Measurements from ENCODE around the gene TRMT61A.

Gene TRMT61A

GRCh38 chr14:103568952-103569351, 40.0 kb downstream of the TRMT61A start:
- no peak for DNase-seq (ENCODE audit: low read depth)

DNA sequence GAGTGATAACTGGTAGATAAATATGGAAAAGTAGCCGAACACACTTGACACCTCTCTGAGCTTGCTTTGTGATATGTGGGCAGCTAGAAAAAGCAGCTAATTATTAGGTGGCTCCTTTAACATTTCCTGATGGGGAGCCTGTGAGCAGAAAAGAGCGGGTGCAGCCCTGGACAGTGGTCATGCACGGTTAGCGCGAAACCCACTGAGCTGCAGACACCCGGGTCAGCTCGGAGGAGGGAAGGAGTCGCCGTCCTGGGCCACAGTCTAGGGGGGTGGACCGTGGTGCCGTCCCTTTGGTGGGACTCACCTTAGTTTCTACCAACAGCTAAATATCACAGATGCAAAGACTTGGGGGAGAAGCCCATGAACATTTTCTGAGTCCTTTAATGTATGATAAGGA, 40.4 kb downstream of the TRMT61A start:
- DNase-seq (ENCODE audit: low read depth), result no peak

GRCh38 chr14:103574104-103574503, 45.1 kb downstream of the TRMT61A start:
- no peak for DNase-seq (ENCODE audit: low read depth)

GRCh38 chr14:103574707-103575285, 45.8 kb downstream of the TRMT61A start:
- DNase-seq (ENCODE audit: low read depth), result no peak

GRCh38 chr14:103576371-103577024, 47.5 kb downstream of the TRMT61A start:
- DNase-seq (ENCODE audit: low read depth), result no peak

DNA sequence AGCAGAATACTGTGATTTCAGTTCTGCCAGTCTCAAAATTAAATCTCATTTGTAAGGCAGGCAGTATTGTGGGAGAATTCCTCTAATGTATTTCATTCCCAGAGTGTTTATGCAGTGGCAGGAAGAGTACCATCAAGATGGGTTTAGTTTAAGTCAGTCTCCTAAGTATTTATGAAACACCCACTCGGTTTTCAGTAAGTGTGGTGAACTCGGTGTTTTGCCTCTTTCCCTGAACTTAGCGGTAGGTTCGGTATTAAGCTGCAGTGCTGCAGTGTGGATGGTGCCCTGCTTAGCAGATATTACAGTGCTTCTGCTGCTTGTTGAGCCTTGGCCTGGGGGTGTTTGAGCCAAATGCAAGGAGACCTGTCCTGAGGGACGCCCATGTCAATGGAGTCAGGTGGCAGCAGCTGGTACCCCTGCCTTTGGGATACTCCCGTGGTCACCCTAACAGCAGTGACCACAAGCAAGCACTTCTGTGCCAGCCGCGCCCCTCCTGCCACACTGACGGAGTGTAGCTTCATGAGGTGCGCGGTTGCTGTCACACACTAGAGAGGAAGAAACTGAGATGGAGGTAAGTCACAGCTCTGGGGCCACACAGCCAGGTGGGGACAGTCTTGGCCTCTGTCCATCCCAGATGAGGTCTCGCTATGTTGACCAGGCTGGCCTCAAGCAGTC, 49.5 kb downstream of the TRMT61A start:
- DNase-seq (ENCODE audit: low read depth), result no peak

DNA sequence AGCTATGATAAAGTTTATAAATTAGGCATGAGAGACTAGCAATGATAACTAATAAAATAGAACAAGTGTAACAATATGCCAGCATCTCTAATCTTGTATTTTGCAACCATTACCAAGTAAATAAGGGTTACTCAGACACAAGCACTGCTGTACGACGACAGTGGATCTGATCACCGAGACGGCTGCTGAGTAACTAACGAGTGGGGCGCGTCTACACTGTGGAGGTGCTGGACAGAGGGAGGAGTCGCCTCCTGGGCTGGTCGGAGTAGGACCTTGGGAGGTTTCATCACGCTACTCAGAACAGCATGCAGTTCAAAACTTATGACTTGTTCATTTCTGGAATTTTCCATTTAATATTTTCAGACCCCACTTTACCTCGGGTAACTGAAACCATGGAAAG, 52.2 kb downstream of the TRMT61A start:
- DNase-seq (ENCODE audit: low read depth), result no peak

GRCh38 chr14:103581954-103582703, 53.1 kb downstream of the TRMT61A start:
- DNase-seq (ENCODE audit: low read depth), result no peak

GRCh38 chr14:103584326-103584915, 55.4 kb downstream of the TRMT61A start:
- DNase-seq (ENCODE audit: low read depth), result no peak

All from stimulated activated CD8-positive, alpha-beta memory T cell treated with anti-CD3 and anti-CD28 coated beads, Interleukin-15, amount 100 ng/mL, for 1 hour (primary cell).